OCI-LY1 (cell line): ENCODE results near the gene GNAZ.

Experiments used
- H2AFZ ChIP-seq: fragments of 200-600 bp; sonication (generic), shearing (Covaris generic); 2 replicates; pipeline ENCODE4 v1.6.0; 2014; ENCODE audit warnings: antibody characterized with exemption, mild to moderate bottlenecking, low read length
- H3F3A ChIP-seq: fragments of 200-600 bp; sonication (generic), shearing (Covaris generic); 2 replicates; pipeline ENCODE4 v1.6.0; 2014; ENCODE audit warnings: mild to moderate bottlenecking, antibody characterized with exemption, low read length, moderate library complexity; ENCODE audit not compliant: insufficient read depth
- H3K27ac ChIP-seq: fragments of 200-600 bp; sonication (generic); 2 replicates; pipeline ENCODE4 v1.5.1; 2014; ENCODE audit warnings: low read length, mixed run types, mild to moderate bottlenecking, low read depth; ENCODE audit not compliant: poor library complexity, severe bottlenecking
- H3K27me3 ChIP-seq: fragments of 200-600 bp; sonication (generic); 2 replicates; pipeline ENCODE4 v1.6.0; 2014; ENCODE audit warnings: antibody characterized with exemption, mild to moderate bottlenecking, low read length, moderate library complexity; ENCODE audit not compliant: insufficient read depth
- H3K36me3 ChIP-seq: fragments of 200-600 bp; sonication (generic); 2 replicates; pipeline ENCODE4 v1.6.1; 2014; ENCODE audit warnings: mild to moderate bottlenecking, antibody characterized with exemption, low read length, moderate library complexity, mixed read lengths; ENCODE audit not compliant: insufficient read depth
- H3K4me1 ChIP-seq: fragments of 200-600 bp; sonication (generic); 2 replicates; pipeline ENCODE4 v1.5.1; 2014; ENCODE audit warnings: mild to moderate bottlenecking, low read length, moderate library complexity; ENCODE audit not compliant: insufficient read depth, severe bottlenecking
- H3K4me2 ChIP-seq: fragments of 200-600 bp; sonication (generic), shearing (Covaris generic); 2 replicates; pipeline ENCODE4 v1.6.1; 2014; ENCODE audit warnings: low read length
- H3K4me3 ChIP-seq: fragments of 200-600 bp; sonication (generic); 2 replicates; pipeline ENCODE4 v1.5.1; 2014; ENCODE audit warnings: low read length, low read depth, mild to moderate bottlenecking, mixed read lengths; ENCODE audit not compliant: poor library complexity, severe bottlenecking
- H3K79me2 ChIP-seq: fragments of 200-600 bp; shearing (Covaris generic); 2 replicates; pipeline ENCODE4 v1.6.1; 2016; ENCODE audit warnings: mixed run types, low read length, mixed read lengths; ENCODE audit not compliant: insufficient read depth
- H3K9ac ChIP-seq: fragments of 200-600 bp; sonication (generic), shearing (Covaris generic); 2 replicates; pipeline ENCODE4 v1.6.1; 2014; ENCODE audit warnings: mild to moderate bottlenecking, low read length, mixed read lengths
- H3K9me2 ChIP-seq: fragments of 200-600 bp; sonication (generic), shearing (Covaris generic); 2 replicates; pipeline ENCODE4 v1.6.1; 2014; ENCODE audit warnings: low read depth, mild to moderate bottlenecking, low read length, mixed read lengths
- H3K9me3 ChIP-seq: fragments of 200-600 bp; shearing (Covaris generic); 2 replicates; pipeline ENCODE4 v1.6.1; 2014; ENCODE audit warnings: low read length, mixed read lengths
- H4K20me1 ChIP-seq: fragments of 200-600 bp; sonication (generic), shearing (Covaris generic); 2 replicates; pipeline ENCODE4 v1.6.0; 2016; ENCODE audit warnings: mild to moderate bottlenecking, low read length; ENCODE audit not compliant: insufficient read depth
- CTCF ChIP-seq: fragments of 200-600 bp; sonication (generic), shearing (Covaris generic); IDR thresholded peaks from 2 replicates; pipeline ENCODE4 v1.5.1; 2017; ENCODE audit warnings: mild to moderate bottlenecking, antibody characterized with exemption, low read length, moderate library complexity, mixed read lengths
- EZH2 ChIP-seq: fragments of 200-600 bp; sonication (generic), shearing (Covaris generic); IDR thresholded peaks from 2 replicates; pipeline ENCODE4 v1.8.0; 2017; ENCODE audit warnings: borderline replicate concordance, mixed run types, mild to moderate bottlenecking, antibody characterized with exemption, low read length, moderate library complexity, mixed read lengths

GNAZ gene

GRCh38 chr22:23038902-23039301 is 31.4 kb upstream of the GNAZ start:
- Histone ChIP-seq H3K36me3 (no peaks in the 10 kb centered on the region), H3K4me1 (peaks cover 23% of the 10 kb centered on the region), H3K27ac (no peak overlapping the region), H4K20me1 (no peaks in the 10 kb centered on the region), H3K9ac (no peak overlapping the region), H3K9me3 (no peaks in the 10 kb centered on the region), H3K9me2 (no peaks in the 10 kb centered on the region), H3K27me3 (no peaks in the 10 kb centered on the region), H3K79me2 (no peaks in the 10 kb centered on the region), H3K4me3 (no peak overlapping the region), H2AFZ (no peak overlapping the region), H3K4me2 (no peak overlapping the region), H3F3A (no peaks in the 10 kb centered on the region)
- TF ChIP-seq CTCF (no peak), EZH2 (no peak)

DNA sequence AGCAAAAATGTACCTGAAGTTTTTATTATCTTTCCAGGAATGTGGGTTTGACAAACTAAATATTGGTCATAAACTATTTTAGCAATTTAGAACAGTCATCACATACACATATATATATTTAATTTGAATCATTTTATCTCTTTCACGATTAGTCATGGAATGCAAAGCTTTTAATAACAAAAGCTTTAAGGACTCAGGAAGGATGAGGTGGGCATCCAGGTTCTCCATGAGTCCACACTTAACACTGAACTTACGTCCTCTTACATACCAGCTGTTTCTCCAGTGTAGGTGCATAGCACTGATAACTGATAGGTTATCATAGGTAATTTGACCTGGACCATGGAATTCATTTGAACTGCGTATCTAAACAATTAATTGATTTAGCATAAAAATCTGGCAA is 28.1 kb upstream of the GNAZ start:
- H3K4me1 ChIP-seq = no peaks in the 10 kb centered on the region
- no peak for TF ChIP-seq EZH2
- no peak for TF ChIP-seq CTCF
- no peaks in the 10 kb centered on the region for H4K20me1 ChIP-seq
- H3K9me3 ChIP-seq = peaks cover 14% of the 10 kb centered on the region
- no peaks in the 10 kb centered on the region for H3F3A ChIP-seq
- H3K4me3 ChIP-seq = no peak overlapping the region
- H3K79me2 ChIP-seq = no peaks in the 10 kb centered on the region
- peaks cover 5% of the 10 kb centered on the region; the same call in 1 of the 2 replicates for H3K27me3 ChIP-seq
- H3K36me3 ChIP-seq = no peaks in the 10 kb centered on the region
- H3K9ac ChIP-seq = no peak overlapping the region
- H2AFZ ChIP-seq = no peak overlapping the region
- no peak overlapping the region for H3K27ac ChIP-seq
- no peak overlapping the region for H3K4me2 ChIP-seq
- no peaks in the 10 kb centered on the region for H3K9me2 ChIP-seq

- TF ChIP-seq EZH2 (no peak), CTCF (no peak)
- H2AFZ ChIP-seq = no peak overlapping the region
- no peaks in the 10 kb centered on the region for H3F3A ChIP-seq
- no peak overlapping the region for H3K4me3 ChIP-seq
- H4K20me1 ChIP-seq = no peaks in the 10 kb centered on the region
- H3K9me2 ChIP-seq = no peaks in the 10 kb centered on the region
- no peaks in the 10 kb centered on the region for H3K4me1 ChIP-seq
- H3K79me2 ChIP-seq = no peaks in the 10 kb centered on the region
- H3K9me3 ChIP-seq = peaks cover 18% of the 10 kb centered on the region
- H3K27me3 ChIP-seq = peaks cover 5% of the 10 kb centered on the region; the same call in 1 of the 2 replicates
- H3K36me3 ChIP-seq = no peaks in the 10 kb centered on the region
- H3K4me2 ChIP-seq = no peak overlapping the region
- no peak overlapping the region for H3K27ac ChIP-seq
- H3K9ac ChIP-seq = no peak overlapping the region
Observed at GRCh38 chr22:23044570-23044969, 25.7 kb upstream of the GNAZ start.
